ENCODE measurements around the gene TUSC1. TPM values are rescaled to one million over a fixed set of nuclear protein-coding genes. Genes with fewer than 3 reads are reported as not detected.

Gene TUSC1
- polyA plus RNA-seq, 10 donors = 8.2 to 16.5 (median 10.8) TPM

DNA sequence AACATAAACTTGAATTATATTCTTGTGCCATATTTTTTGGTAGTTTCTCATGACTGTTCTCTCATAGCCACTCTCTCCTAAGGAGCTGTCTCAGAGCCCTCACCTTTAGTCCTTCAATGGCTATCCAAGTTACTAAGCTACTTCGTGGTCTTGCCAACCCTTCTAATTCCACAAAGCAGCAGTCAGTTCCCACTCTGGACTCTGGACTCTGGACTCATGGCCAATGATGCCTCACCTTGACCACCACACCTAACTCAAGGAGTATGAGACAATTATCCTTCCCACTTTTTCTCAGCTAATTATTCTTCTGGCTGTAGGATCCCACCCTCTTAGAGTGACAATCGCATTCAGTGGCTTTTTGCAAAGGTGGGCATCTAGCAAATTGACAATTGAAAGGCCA, 42.2 kb downstream of the TUSC1 start:
- no peak for DNase-seq

DNA sequence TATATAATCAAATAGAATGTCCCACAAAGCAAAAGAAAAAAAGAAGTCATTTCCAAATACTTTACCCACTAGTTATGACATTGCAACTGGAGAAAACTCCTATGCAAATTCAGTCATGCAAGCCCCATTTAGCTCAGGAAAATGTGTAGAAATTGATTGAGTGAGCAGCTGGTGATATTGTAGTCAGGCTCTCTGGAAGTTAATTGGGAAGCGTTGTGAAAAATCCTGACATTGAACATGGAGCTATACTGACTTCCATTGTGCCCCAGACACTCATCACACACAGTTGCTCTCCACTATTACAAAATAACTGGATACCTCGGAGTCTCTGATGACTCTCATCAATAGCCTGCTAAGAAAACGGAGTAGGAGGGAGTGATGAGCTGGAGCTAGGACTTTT, 49.0 kb downstream of the TUSC1 start:
- no peak for DNase-seq

All from muscle of back (tissue), 11 donors.